Suprapubic skin (tissue), 4 donors: ENCODE data around the gene CAMK1. TPM values are rescaled to one million over a fixed set of nuclear protein-coding genes. Genes with fewer than 3 reads are reported as not detected.
A peak's percentile ranks its signal among the peaks of the same experiment; 100 is the strongest.

Experiments
- DNase-seq, 2 donors: peaks; one replicate each; pipeline ENCODE4 v3.0.0-alpha.2; 2019; ENCODE audit warnings: low spot score in 2 of 2
- H3K27ac ChIP-seq: fragments of 200-600 bp; sonication (generic); one replicate; pipeline ENCODE4 v1.5.1; 2019
- H3K27me3 ChIP-seq: fragments of 200-600 bp; sonication (generic); one replicate; pipeline ENCODE4 v1.5.1; 2019
- H3K36me3 ChIP-seq: fragments of 200-600 bp; sonication (generic); one replicate; pipeline ENCODE4 v1.5.1; 2019
- H3K4me1 ChIP-seq: fragments of 200-600 bp; sonication (generic); one replicate; pipeline ENCODE4 v1.5.1; 2019
- H3K4me3 ChIP-seq: fragments of 200-600 bp; sonication (generic); one replicate; pipeline ENCODE4 v1.5.1; 2019; ENCODE audit warnings: mild to moderate bottlenecking
- H3K9me3 ChIP-seq: fragments of 200-600 bp; sonication (generic); one replicate; pipeline ENCODE4 v1.5.1; 2019
- CTCF ChIP-seq, 2 donors: fragments of 200-600 bp in 1 of 2; fragments of 450-650 bp in 1 of 2; sonication (generic) in 1 of 2; IDR thresholded peaks; one replicate each; pipeline ENCODE4 v1.5.1; 2016 to 2019; ENCODE audit warnings: antibody characterized with exemption in 2 of 2, mild to moderate bottlenecking in 1 of 2, moderate library complexity in 1 of 2
- EP300 ChIP-seq: sonication (generic); formaldehyde crosslinking; IDR thresholded peaks from one replicate; pipeline ENCODE4 v1.6.1; 2017; ENCODE audit warnings: antibody characterized with exemption
- POLR2A ChIP-seq, 2 donors: fragments of 450-650 bp; IDR thresholded peaks; one replicate each; pipeline ENCODE4 v1.6.1; 2017; ENCODE audit warnings: antibody characterized with exemption in 2 of 2, mild to moderate bottlenecking in 2 of 2, moderate library complexity in 2 of 2
- POLR2AphosphoS5 ChIP-seq, 3 donors: sonication (generic); formaldehyde crosslinking; IDR thresholded peaks; one replicate each; pipeline ENCODE4 v1.6.1; 2017; ENCODE audit warnings: antibody characterized with exemption in 3 of 3
- WGBS: methylation state at CpG from one replicate; pipeline ENCODE4 v1.1.5; 2018; 5-methylcytosine and 5-hydroxymethylcytosine counted together
- total RNA-seq, 4 donors: library from RNA; depleted of rRNA; stranded (reverse); fragments of >200 nt; gene quantifications; one replicate each; pipeline ENCODE4 v1.1.0, GENCODE V29; 2016

The CAMK1 gene
- total RNA-seq, 4 donors from 2014 or later: 3.3 to 13.0 (median 5.2) TPM

- TF ChIP-seq POLR2AphosphoS5 (IDR thresholded peaks at IDR 0.05): no peak
- no peak for TF ChIP-seq POLR2A (IDR thresholded peaks at IDR 0.05)
- peaks cover 30% of the 10 kb centered on the region for H3K36me3 ChIP-seq
Observed at GRCh38 chr3:9793161-9793781, 23.5 kb upstream of the CAMK1 start.

GRCh38 chr3:9792405-9793160 lies 22.8 kb upstream of the CAMK1 start, which contains the start of the genes ARPC4 and TADA3:
Gene ARPC4, plus strand, starts transcription at chr3:9793082. Its CDS starts 40 bp downstream, at chr3:9793122.
Gene TADA3, minus strand, starts transcription at chr3:9792473. Its CDS starts 1,007 bp downstream, at chr3:9791466.
- TF ChIP-seq POLR2AphosphoS5 (IDR thresholded peaks at IDR 0.05): peak in 2 of 3 donors; percentile 70 to 85
- TF ChIP-seq CTCF (IDR thresholded peaks at IDR 0.05): peak in 1 of 2 donors; percentile 17
- peak; percentile 17 to 65 for TF ChIP-seq POLR2A (IDR thresholded peaks at IDR 0.05)
- no peak for TF ChIP-seq EP300
- no peaks in the 10 kb centered on the region for H3K9me3 ChIP-seq
- no peaks in the 10 kb centered on the region for H3K27me3 ChIP-seq
- DNase-seq: peak; percentile 96
- peak within 1 kb of the TSS; percentile 85 for H3K4me3 ChIP-seq
- peaks cover 28% of the 10 kb centered on the region for H3K4me1 ChIP-seq
- peak within 1 kb of the TSS; percentile 93 for H3K27ac ChIP-seq
- peaks cover 29% of the 10 kb centered on the region for H3K36me3 ChIP-seq
- under 1% methylated on average over 36 of the region's 65 CpGs for WGBS

More at GRCh38 chr3:9793161-9793781, 23.5 kb upstream of the CAMK1 start:
- no peaks in the 10 kb centered on the region for H3K9me3 ChIP-seq
- H3K4me3 ChIP-seq: peak overlapping the region; percentile 85
- WGBS: 3% methylated on average over 14 of the region's 23 CpGs
- H3K27ac ChIP-seq: peak overlapping the region; percentile 93
- no peaks in the 10 kb centered on the region for H3K27me3 ChIP-seq
- no peak for DNase-seq
- peaks cover 28% of the 10 kb centered on the region for H3K4me1 ChIP-seq

GRCh38 chr3:9791790-9792404 lies 22.1 kb upstream of the CAMK1 start:
- Histone ChIP-seq H3K4me1 (peaks cover 28% of the 10 kb centered on the region), H3K4me3 (peak overlapping the region; percentile 85), H3K9me3 (no peaks in the 10 kb centered on the region), H3K27ac (peak overlapping the region; percentile 93), H3K36me3 (peaks cover 30% of the 10 kb centered on the region), H3K27me3 (no peaks in the 10 kb centered on the region)
- TF ChIP-seq POLR2A (IDR thresholded peaks at IDR 0.05) (no peak), POLR2AphosphoS5 (IDR thresholded peaks at IDR 0.05) (no peak), EP300 (no peak), CTCF (IDR thresholded peaks at IDR 0.05) (no peak)
- no peak for DNase-seq
- WGBS: 17% methylated on average over 12 of the region's 14 CpGs

- TF ChIP-seq POLR2AphosphoS5 (IDR thresholded peaks at IDR 0.05) (no peak), CTCF (IDR thresholded peaks at IDR 0.05) (no peak), POLR2A (IDR thresholded peaks at IDR 0.05) (no peak), EP300 (no peak)
- no peak for DNase-seq
- Histone ChIP-seq H3K27ac (no peak overlapping the region), H3K4me1 (peaks cover 28% of the 10 kb centered on the region), H3K36me3 (peaks cover 38% of the 10 kb centered on the region), H3K9me3 (no peaks in the 10 kb centered on the region), H3K4me3 (no peak overlapping the region), H3K27me3 (no peaks in the 10 kb centered on the region)
- WGBS: 86% methylated on average over 11 of the region's 11 CpGs
Observed at GRCh38 chr3:9791127-9791526, 21.4 kb upstream of the CAMK1 start.

GRCh38 chr3:9787714-9788113 lies 18.0 kb upstream of the CAMK1 start:
- no peak for TF ChIP-seq POLR2A (IDR thresholded peaks at IDR 0.05)
- no peak for TF ChIP-seq CTCF (IDR thresholded peaks at IDR 0.05)
- TF ChIP-seq EP300: no peak
- TF ChIP-seq POLR2AphosphoS5 (IDR thresholded peaks at IDR 0.05): no peak
- peaks cover 68% of the 10 kb centered on the region for H3K36me3 ChIP-seq
- no peaks in the 10 kb centered on the region for H3K9me3 ChIP-seq
- no peak overlapping the region for H3K4me3 ChIP-seq
- no peak for DNase-seq
- H3K4me1 ChIP-seq: peaks cover 6% of the 10 kb centered on the region
- no peaks in the 10 kb centered on the region for H3K27me3 ChIP-seq
- WGBS: 89% methylated on average over 6 of the region's 6 CpGs
- no peak overlapping the region for H3K27ac ChIP-seq
